CD1c-positive myeloid dendritic cell (primary cell): Measurements from ENCODE around the gene SLC35C1.
A peak's percentile ranks its signal among the peaks of the same experiment; 100 is the strongest.
"Not testable (repeated sequence)": the region's sequence is repeated elsewhere in the genome, so short reads cannot be mapped to it uniquely, and the experiment has no call there.

Source experiments
- DNase-seq: peaks from one replicate; pipeline ENCODE4 v3.0.0-alpha.2; 2016; ENCODE audit errors: extremely low spot score

Gene SLC35C1

GRCh38 chr11:45811109-45811435 is 6.1 kb downstream of the SLC35C1 start:
- no peak for DNase-seq

- DNase-seq = no peak
These were observed 6.8 kb downstream of the SLC35C1 start for GRCh38 chr11:45811571-45812290.

- no peak for DNase-seq
These were observed 7.9 kb downstream of the SLC35C1 start for GRCh38 chr11:45812581-45813548.

GRCh38 chr11:45815747-45816146 is 10.8 kb downstream of the SLC35C1 start:
- DNase-seq = no peak

- no peak for DNase-seq
These were observed 11.7 kb downstream of the SLC35C1 start for GRCh38 chr11:45816614-45817013.

GRCh38 chr11:45817191-45817590 is 12.2 kb downstream of the SLC35C1 start:
- DNase-seq = peak; percentile 23

- DNase-seq = no peak
These were observed 14.1 kb downstream of the SLC35C1 start for GRCh38 chr11:45818961-45819605.

- DNase-seq = no peak
These were observed 15.4 kb downstream of the SLC35C1 start for GRCh38 chr11:45820211-45820857.

GRCh38 chr11:45826492-45826891 is 21.5 kb downstream of the SLC35C1 start:
- DNase-seq = not testable (repeated sequence)

GRCh38 chr11:45827123-45827522 is 22.2 kb downstream of the SLC35C1 start:
- no peak for DNase-seq

GRCh38 chr11:45828996-45829395 is 24.0 kb downstream of the SLC35C1 start:
- no peak for DNase-seq

- no peak for DNase-seq
These were observed 25.6 kb downstream of the SLC35C1 start for GRCh38 chr11:45830596-45830995.

- DNase-seq = no peak
These were observed 28.0 kb downstream of the SLC35C1 start for GRCh38 chr11:45832811-45833441.

GRCh38 chr11:45833761-45834160 is 28.8 kb downstream of the SLC35C1 start:
- no peak for DNase-seq

GRCh38 chr11:45834298-45834756 is 29.4 kb downstream of the SLC35C1 start:
- DNase-seq = peak; percentile 74

GRCh38 chr11:45839204-45839603 is 34.3 kb downstream of the SLC35C1 start:
- no peak for DNase-seq

- not testable (repeated sequence) for DNase-seq
These were observed 35.3 kb downstream of the SLC35C1 start for GRCh38 chr11:45840251-45840650.

GRCh38 chr11:45843158-45843924 is 38.4 kb downstream of the SLC35C1 start:
- peak; percentile 96 for DNase-seq

GRCh38 chr11:45844822-45845578 is 40.1 kb downstream of the SLC35C1 start:
- peak; percentile 69 for DNase-seq

- no peak for DNase-seq
These were observed 41.3 kb downstream of the SLC35C1 start for GRCh38 chr11:45846174-45846675.
